ENCODE data around the gene CLDN22.

Gene CLDN22

DNA sequence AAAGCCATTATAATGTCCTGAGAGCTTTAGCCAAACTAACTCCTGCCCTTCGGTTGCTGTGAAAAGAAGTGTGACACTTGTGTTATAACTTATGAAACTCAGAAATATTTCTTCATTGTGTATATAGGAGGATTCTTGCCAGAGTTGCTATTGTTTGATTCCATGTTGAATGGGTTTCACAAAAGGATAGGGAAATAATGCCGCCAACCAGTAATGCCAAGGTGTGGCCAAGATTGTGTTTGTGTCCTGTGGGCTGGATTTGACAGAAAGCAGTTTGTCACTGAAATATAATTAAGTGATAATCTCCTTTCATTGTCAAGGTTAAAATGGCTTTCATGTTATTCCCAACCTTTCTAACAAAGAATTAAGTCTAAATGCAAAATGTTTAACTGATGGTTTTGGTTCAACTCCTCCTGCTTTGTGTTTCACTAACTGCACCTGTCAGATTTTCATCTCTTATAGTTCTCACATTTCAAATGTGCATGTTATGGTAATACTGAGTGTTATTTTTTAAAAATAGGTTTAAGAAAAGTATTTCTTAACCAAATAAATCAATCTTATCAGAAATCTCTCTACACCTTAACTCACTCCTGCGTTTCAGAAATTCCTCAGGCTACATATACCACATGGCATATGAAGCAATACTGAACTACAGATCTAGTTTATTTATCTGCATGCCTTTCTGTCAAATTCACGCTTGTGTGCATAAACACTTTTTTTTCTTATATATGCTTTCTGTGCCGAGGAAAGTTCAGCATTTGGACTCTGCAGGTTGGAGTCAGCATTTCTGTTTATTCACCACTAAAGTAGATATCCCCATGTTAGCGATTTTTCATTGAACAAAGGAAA, at the start of gene CLDN22:
Gene CLDN22 (minus strand): TSS at position 66 of the 849 bp plus-strand sequence. CDS start 58 bp downstream, at position 8.
- TF ChIP-seq, protein P1, sequence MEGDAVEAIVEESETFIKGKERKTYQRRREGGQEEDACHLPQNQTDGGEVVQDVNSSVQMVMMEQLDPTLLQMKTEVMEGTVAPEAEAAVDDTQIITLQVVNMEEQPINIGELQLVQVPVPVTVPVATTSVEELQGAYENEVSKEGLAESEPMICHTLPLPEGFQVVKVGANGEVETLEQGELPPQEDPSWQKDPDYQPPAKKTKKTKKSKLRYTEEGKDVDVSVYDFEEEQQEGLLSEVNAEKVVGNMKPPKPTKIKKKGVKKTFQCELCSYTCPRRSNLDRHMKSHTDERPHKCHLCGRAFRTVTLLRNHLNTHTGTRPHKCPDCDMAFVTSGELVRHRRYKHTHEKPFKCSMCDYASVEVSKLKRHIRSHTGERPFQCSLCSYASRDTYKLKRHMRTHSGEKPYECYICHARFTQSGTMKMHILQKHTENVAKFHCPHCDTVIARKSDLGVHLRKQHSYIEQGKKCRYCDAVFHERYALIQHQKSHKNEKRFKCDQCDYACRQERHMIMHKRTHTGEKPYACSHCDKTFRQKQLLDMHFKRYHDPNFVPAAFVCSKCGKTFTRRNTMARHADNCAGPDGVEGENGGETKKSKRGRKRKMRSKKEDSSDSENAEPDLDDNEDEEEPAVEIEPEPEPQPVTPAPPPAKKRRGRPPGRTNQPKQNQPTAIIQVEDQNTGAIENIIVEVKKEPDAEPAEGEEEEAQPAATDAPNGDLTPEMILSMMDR (IDR thresholded peaks at IDR 0.05; ENCODE audit: low read depth, low read length) = no peak

DNA sequence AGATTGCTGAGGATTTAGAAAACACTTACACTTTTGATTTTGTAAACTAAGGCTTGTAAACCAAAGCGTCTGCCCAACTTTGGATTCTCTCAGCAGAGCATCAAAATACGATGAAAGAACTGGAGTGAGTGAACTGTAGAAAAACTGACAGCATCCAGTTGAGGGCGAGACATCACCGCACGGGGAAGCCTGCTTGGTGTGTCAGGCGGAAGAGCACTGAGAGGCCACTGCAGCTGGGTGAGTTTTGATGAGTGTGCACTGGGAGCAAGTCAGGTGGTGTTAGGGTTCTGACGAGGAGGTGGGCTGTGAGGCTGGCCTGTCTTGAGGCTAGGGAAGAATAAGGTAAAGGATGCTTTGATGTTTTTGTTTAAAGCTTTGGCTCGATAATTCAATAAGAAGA, 49.0 kb upstream of the CLDN22 start:
- TF ChIP-seq, protein P1 (IDR thresholded peaks at IDR 0.05; ENCODE audit: low read depth, low read length) = no peak
- H3K4me3 ChIP-seq (ENCODE audit: low read depth, low read length) = no peak overlapping the region

More for the DNA sequence above, at the start of gene CLDN22:
- no peak within 1 kb of the TSS for H3K4me3 ChIP-seq (ENCODE audit: low read depth, low read length)

GRCh38 chr4:183366206-183366835, 46.2 kb upstream of the CLDN22 start:
- no peak overlapping the region for H3K4me3 ChIP-seq (ENCODE audit: low read depth, low read length)
- TF ChIP-seq, protein P1 (IDR thresholded peaks at IDR 0.05; ENCODE audit: low read depth, low read length) = no peak

DNA sequence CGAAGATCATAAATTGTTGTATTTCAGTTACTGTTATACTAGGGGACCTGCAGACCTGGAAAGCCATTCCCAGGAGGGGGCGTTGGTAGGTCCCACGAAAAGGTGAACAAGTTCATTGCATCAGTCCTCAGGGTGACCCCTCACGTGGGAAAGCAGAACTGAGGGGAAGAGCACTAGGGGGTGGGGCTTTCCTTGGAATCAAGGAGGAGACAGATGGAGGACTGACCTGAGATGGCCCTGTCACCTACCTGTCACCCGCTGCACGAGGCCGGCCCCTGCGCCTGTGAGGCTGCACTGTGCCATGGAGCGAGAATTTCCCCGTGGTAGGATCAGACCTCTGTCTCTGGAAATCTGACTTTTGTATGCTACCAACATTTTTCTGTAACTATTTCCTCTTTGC, 43.9 kb upstream of the CLDN22 start:
- TF ChIP-seq, protein P1 (IDR thresholded peaks at IDR 0.05; ENCODE audit: low read depth, low read length) = no peak
- H3K4me3 ChIP-seq (ENCODE audit: low read depth, low read length) = no peak overlapping the region

- TF ChIP-seq, protein P1 (IDR thresholded peaks at IDR 0.05; ENCODE audit: low read depth, low read length) = peak; percentile 29; the same call in 1 of the 2 replicates
- no peak overlapping the region for H3K4me3 ChIP-seq (ENCODE audit: low read depth, low read length)
These were observed 43.0 kb upstream of the CLDN22 start for GRCh38 chr4:183362916-183363542.

GRCh38 chr4:183362036-183362435, 42.0 kb upstream of the CLDN22 start:
- TF ChIP-seq, protein P1 (IDR thresholded peaks at IDR 0.05; ENCODE audit: low read depth, low read length) = no peak
- no peak overlapping the region for H3K4me3 ChIP-seq (ENCODE audit: low read depth, low read length)
